Immature natural killer cell (primary cell): ENCODE results near the gene CAV2. TPM values are rescaled to one million over a fixed set of nuclear protein-coding genes. Genes with fewer than 3 reads are reported as not detected.

ENCODE experiments used
- DNase-seq, 3 donors: peaks; one replicate each; pipeline ENCODE4 v3.0.0; 2022; ENCODE audit warnings: mixed read lengths in 1 of 3
- H3K27ac Mint-ChIP-seq, 6 donors: one replicate each; pipeline ENCODE4 v1.8.0; 2020; ENCODE audit warnings: mixed read lengths in 6 of 6, mild to moderate bottlenecking in 5 of 6, inconsistent platforms in 4 of 6, moderate library complexity in 3 of 6
- H3K27me3 Mint-ChIP-seq, 3 donors: one replicate each; pipeline ENCODE4 v1.8.0; 2020 to 2021; ENCODE audit warnings: low read depth in 3 of 3, mild to moderate bottlenecking in 3 of 3, mixed read lengths in 3 of 3, moderate library complexity in 3 of 3, inconsistent platforms in 1 of 3
- H3K36me3 Mint-ChIP-seq, 3 donors: one replicate each; pipeline ENCODE4 v1.8.0; 2020; ENCODE audit warnings: mixed read lengths in 3 of 3, inconsistent platforms in 2 of 3, mild to moderate bottlenecking in 2 of 3
- H3K4me1 Mint-ChIP-seq, 2 donors: one replicate each; pipeline ENCODE4 v1.8.0; 2020; ENCODE audit warnings: inconsistent platforms in 2 of 2, mild to moderate bottlenecking in 2 of 2, mixed read lengths in 2 of 2, moderate library complexity in 1 of 2
- H3K4me3 Mint-ChIP-seq, 5 donors: one replicate each; pipeline ENCODE4 v1.8.0; 2020; ENCODE audit warnings: mild to moderate bottlenecking in 5 of 5, mixed read lengths in 5 of 5, inconsistent platforms in 3 of 5, moderate library complexity in 3 of 5
- H3K9me3 Mint-ChIP-seq, 6 donors: one replicate each; pipeline ENCODE4 v1.8.0; 2020; ENCODE audit warnings: mild to moderate bottlenecking in 6 of 6, mixed read lengths in 6 of 6, inconsistent platforms in 4 of 6, moderate library complexity in 3 of 6
- polyA plus RNA-seq, 3 donors: library from polyadenylated mRNA; unstranded; fragments of 300-500 nt; fragmentation: Illumina TruSeq; gene quantifications; one replicate each; pipeline ENCODE4 v1.2.3, GENCODE V29; 2021

Gene CAV2
- polyA plus RNA-seq, 3 donors from 2014 or later, result not detected

DNA sequence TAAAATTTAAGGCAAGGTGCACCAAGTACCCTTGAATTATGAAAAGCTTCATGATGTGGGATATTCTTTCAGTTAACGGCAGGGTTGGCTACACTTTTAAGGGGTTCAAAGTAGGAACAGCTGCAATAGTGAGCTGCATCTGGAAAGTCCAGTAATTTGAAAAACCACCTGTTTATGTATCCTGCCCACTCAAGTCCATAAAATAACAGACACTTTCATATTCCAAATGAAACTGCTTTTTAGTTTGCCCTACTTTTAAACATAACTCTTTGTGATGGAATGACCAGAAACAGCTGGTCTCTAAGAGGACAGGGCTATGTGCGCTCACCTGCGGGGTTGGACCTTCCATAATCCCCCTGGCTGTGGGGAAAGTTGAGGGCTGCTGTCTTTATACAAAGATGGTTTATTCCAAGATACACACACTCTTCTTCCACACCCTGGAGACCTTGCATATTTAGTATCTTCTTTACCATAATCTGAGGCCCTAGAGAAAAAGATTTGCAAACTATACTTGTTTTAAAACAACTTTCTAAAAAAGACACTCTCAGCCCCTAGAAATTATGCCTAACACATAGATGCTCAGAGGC lies 32.7 kb downstream of the CAV2 start:
- no peak overlapping the region for H3K27ac Mint-ChIP-seq
- DNase-seq, result no peak
- H3K4me1 Mint-ChIP-seq, result no peaks in the 10 kb centered on the region
- H3K36me3 Mint-ChIP-seq, result no peaks in the 10 kb centered on the region
- no peaks in the 10 kb centered on the region for H3K9me3 Mint-ChIP-seq
- H3K27me3 Mint-ChIP-seq, result peaks cover 6 to 13% (median 7%) of the 10 kb centered on the region in 3 donors
- H3K4me3 Mint-ChIP-seq, result no peak overlapping the region

DNA sequence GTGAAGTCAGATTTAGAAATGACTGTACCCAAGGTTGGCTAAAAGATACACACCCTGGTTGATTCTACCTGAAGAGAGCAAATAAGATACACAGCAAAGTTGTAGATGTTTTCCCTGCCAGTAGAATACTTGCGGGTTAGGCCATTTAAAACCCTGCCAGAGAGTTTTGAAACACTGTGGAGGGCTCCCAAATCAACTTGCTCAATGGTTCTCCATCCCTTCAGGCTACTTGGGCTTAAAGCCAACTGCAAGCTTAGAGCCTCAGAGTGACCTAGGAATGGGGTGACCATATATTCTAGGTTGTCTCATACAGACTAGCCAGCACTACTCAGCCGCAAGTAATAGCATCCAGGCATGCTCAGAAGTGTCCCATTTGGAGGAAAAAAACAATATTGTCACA lies 35.3 kb downstream of the CAV2 start:
- DNase-seq, result no peak
- no peak overlapping the region for H3K4me3 Mint-ChIP-seq
- peaks cover 2 to 11% (median 3%) of the 10 kb centered on the region in 3 donors for H3K27me3 Mint-ChIP-seq

DNA sequence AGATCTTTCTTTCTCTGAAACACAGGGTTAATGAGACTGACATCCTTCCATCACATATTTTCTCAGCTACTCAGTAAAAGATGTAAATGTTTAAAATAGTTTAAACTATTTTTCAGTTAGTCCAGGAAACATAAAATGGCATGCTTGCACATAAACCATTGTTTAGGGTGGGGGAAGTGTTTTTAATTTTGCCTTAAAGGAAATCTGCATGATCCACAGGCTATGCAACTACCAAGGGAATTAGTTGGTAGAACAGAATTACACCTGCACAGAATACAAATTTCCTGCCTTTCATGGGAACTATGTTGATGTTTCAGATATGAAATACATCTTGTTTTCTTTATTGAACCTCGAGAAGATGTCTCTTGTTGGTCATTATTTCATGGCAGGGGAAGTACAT lies 35.9 kb downstream of the CAV2 start:
- no peak overlapping the region for H3K4me3 Mint-ChIP-seq

More for the DNA sequence above, 35.3 kb downstream of the CAV2 start:
- H3K4me1 Mint-ChIP-seq, result no peaks in the 10 kb centered on the region
- no peaks in the 10 kb centered on the region for H3K36me3 Mint-ChIP-seq
- no peak overlapping the region for H3K27ac Mint-ChIP-seq
- H3K9me3 Mint-ChIP-seq, result peaks cover 0 to 2% (median 0%) of the 10 kb centered on the region in 6 donors

DNA sequence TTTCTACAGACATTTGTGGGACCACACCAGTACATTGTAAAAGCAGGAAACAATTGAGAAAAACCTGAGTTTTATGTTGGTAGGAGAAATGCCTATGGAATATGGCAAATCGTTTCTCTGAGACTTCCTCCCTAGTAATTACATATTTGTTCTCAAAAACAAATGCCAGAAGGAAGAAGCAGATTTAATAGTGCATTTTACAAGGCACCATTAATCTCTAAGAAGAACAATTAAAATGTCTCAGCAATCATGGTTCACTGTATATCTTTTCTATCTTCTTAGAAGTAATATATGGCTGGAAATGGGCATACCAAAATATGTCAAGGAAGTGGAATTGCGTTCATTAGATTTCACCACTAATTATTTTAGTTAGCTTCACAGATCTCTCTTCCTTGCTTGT lies 38.6 kb downstream of the CAV2 start:
- H3K4me3 Mint-ChIP-seq, result no peak overlapping the region
- no peaks in the 10 kb centered on the region for H3K36me3 Mint-ChIP-seq
- H3K27me3 Mint-ChIP-seq, result peaks cover 4 to 6% (median 4%) of the 10 kb centered on the region in 3 donors
- H3K9me3 Mint-ChIP-seq, result peaks cover 0 to 2% (median 0%) of the 10 kb centered on the region in 6 donors
- no peak for DNase-seq
- no peaks in the 10 kb centered on the region for H3K4me1 Mint-ChIP-seq
- H3K27ac Mint-ChIP-seq, result no peak overlapping the region

More for the DNA sequence above, 35.9 kb downstream of the CAV2 start:
- Mint-ChIP-seq H3K27me3 (peaks cover 2 to 11% (median 4%) of the 10 kb centered on the region in 3 donors), H3K36me3 (no peaks in the 10 kb centered on the region), H3K27ac (no peak overlapping the region), H3K4me1 (no peaks in the 10 kb centered on the region), H3K9me3 (peaks cover 0 to 2% (median 0%) of the 10 kb centered on the region in 6 donors)
- DNase-seq, result no peak

DNA sequence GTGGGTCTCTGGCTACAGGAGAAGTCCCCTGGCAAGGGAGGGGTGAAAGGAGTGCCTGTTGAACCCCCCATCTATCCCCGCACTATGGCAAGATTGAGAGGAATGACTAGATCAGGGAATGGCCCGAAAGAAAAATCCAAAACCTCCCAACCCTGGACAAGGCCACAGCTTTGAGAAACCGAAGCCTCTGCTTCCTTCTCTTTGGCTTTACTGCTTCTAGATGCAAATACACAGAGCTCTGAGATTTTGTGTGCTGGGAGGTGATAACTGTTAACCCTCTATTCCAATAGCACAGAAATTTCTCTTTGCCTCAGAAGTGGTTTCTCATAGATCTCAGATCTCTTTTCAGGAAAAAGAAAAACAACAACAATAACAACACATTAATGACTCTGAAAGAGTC lies 40.3 kb downstream of the CAV2 start:
- H3K27ac Mint-ChIP-seq, result no peak overlapping the region
- peaks cover 0 to 2% (median 0%) of the 10 kb centered on the region in 6 donors for H3K9me3 Mint-ChIP-seq
- no peak for DNase-seq
- H3K36me3 Mint-ChIP-seq, result no peaks in the 10 kb centered on the region
- peaks cover 3 to 4% (median 4%) of the 10 kb centered on the region in 3 donors for H3K27me3 Mint-ChIP-seq
- H3K4me1 Mint-ChIP-seq, result no peaks in the 10 kb centered on the region
- H3K4me3 Mint-ChIP-seq, result no peak overlapping the region

DNA sequence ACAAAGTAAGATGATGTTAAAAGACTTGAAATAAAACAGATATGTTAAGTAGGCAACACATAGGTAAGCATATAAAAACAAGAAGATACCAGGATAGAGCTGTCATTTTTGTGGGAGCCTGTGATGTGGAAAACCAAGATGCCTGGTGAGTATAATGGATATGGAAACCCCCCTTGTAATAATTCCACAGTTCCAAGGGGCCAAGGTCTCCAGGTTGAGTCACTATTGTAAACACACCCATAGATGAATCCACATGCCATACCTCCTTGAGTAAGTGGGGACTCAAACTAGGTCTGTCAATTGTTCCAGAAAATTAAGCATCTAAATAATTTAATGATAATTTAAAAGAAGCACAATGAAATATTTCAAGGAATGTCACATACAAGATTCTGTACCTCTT lies 41.2 kb downstream of the CAV2 start:
- peaks cover 0 to 2% (median 0%) of the 10 kb centered on the region in 6 donors for H3K9me3 Mint-ChIP-seq
- no peak for DNase-seq
- no peak overlapping the region for H3K27ac Mint-ChIP-seq
- H3K4me1 Mint-ChIP-seq, result no peaks in the 10 kb centered on the region
- no peak overlapping the region for H3K4me3 Mint-ChIP-seq
- H3K27me3 Mint-ChIP-seq, result peaks cover 3 to 4% (median 4%) of the 10 kb centered on the region in 3 donors
- H3K36me3 Mint-ChIP-seq, result no peaks in the 10 kb centered on the region

DNA sequence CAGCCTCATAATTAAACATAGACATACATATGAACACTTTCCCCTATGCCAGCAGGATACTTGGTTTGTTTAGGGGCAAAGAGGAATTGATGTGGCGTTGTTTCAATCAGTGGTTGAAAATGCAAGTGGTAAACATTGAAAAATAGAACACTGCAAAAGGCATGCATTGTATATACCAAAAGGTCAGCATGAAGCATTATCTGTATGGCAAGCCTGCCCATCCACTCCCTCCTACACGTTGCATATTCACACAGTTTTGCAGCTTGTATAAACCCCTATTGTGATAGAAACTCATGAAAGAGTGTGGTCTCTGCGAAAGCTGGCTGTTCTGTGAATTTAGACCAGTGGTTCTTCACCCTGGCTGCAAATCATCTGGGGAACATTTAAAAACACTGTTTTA lies 42.4 kb downstream of the CAV2 start:
- no peak overlapping the region for H3K4me3 Mint-ChIP-seq
- no peak for DNase-seq
- peaks cover 0 to 2% (median 0%) of the 10 kb centered on the region in 6 donors for H3K9me3 Mint-ChIP-seq
- no peaks in the 10 kb centered on the region for H3K4me1 Mint-ChIP-seq
- no peak overlapping the region for H3K27ac Mint-ChIP-seq
- H3K36me3 Mint-ChIP-seq, result no peaks in the 10 kb centered on the region
- peaks cover 3 to 4% (median 4%) of the 10 kb centered on the region in 3 donors for H3K27me3 Mint-ChIP-seq

DNA sequence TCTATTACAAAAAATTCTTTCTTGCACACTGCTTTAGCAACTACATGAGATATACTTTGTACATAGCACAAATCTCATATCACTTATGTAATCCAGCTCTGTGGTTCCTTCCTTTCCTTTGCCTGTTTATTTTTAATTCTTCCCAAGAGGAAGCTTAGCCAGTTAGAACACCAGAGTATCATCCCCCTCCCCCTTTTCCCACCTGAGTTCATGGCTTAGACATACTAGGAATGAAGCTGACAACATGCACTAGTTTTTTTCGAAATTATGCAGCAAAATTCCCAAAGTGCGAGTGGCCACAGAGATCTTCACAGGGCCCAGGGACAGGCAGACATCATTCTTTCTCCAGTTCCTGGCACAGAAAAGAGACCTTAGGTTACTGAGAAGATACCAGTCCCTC lies 43.1 kb downstream of the CAV2 start:
- H3K9me3 Mint-ChIP-seq, result peaks cover 0 to 2% (median 0%) of the 10 kb centered on the region in 6 donors
- no peak overlapping the region for H3K4me3 Mint-ChIP-seq
- H3K27me3 Mint-ChIP-seq, result peaks cover 3 to 4% (median 4%) of the 10 kb centered on the region in 3 donors
- no peaks in the 10 kb centered on the region for H3K4me1 Mint-ChIP-seq
- no peak for DNase-seq
- no peaks in the 10 kb centered on the region for H3K36me3 Mint-ChIP-seq
- H3K27ac Mint-ChIP-seq, result no peak overlapping the region

DNA sequence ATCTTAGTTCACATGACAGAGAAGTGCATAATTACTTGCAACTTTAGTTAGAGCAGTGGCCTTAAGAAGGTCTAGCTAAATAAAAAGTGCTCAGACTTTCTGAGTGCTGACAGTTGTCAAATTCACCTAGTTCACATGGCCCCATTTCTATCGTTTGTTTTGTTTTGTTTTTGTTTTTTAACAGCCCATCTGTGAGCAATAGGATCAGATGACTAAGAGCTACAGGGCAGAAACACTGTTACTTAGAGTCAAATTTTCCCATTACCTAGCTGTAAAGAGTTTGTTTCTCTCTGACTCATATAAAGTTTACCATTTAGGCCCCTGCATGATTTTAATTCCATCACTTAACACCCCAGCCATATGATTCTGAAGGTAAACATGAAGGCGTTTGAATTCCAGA lies 44.1 kb downstream of the CAV2 start:
- Mint-ChIP-seq H3K27me3 (peaks cover 3 to 5% (median 4%) of the 10 kb centered on the region in 3 donors), H3K36me3 (no peaks in the 10 kb centered on the region), H3K9me3 (peaks cover 0 to 2% (median 0%) of the 10 kb centered on the region in 6 donors), H3K4me3 (no peak overlapping the region), H3K27ac (no peak overlapping the region), H3K4me1 (no peaks in the 10 kb centered on the region)
- no peak for DNase-seq

DNA sequence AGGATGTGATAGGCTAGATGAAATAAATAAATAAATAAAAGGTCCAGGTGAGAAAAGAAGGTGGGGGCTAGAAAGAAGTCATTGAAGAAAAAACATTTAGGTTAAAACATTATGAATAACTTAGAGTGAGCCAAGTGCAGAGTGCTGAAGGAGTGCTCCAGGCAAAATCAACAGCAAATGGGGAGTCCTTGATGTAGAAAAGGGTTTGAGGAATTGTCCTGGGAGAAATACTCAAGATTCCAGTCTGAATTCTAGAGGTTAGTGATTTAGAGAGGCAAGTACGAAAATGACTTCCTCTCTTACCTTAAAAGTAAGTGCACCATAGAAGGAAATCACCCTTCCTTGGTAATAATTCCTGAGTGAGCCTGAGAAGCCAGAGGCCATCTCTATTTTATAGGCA lies 44.9 kb downstream of the CAV2 start:
- no peaks in the 10 kb centered on the region for H3K36me3 Mint-ChIP-seq
- H3K4me1 Mint-ChIP-seq, result no peaks in the 10 kb centered on the region
- no peak for DNase-seq
- no peak overlapping the region for H3K4me3 Mint-ChIP-seq
- H3K27ac Mint-ChIP-seq, result no peak overlapping the region
- H3K9me3 Mint-ChIP-seq, result no peaks in the 10 kb centered on the region
- peaks cover 0 to 7% (median 1%) of the 10 kb centered on the region in 3 donors for H3K27me3 Mint-ChIP-seq

DNA sequence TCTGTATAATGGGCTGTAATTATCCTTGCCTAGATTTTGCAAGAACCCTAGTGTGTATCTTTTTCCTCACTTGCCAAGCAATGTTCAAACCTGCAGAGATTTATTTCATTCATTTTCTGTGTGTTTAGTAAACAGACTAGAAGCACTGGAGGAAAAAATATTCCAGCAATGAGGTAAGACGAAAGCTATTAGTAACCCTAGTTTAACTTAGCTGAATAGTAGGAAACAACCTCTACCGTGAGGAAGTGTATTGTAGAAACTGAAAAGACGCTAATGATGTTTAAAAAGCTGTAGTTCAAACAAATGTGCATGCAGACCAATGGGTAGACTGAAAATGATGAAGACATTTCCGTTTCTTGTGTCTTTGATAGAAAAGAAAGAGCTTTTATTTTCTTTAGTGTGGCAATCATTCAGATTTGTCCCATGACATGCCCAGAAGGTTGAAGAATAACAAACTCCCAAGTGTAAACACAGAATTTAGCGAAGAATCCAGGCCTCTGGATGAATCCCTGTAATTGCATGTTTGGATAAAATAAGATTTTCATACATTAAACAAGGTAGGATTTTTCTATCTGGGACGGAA lies 46.0 kb downstream of the CAV2 start:
- Mint-ChIP-seq H3K4me3 (no peak overlapping the region), H3K27ac (no peak overlapping the region), H3K27me3 (peaks cover 0 to 7% (median 0%) of the 10 kb centered on the region in 3 donors), H3K36me3 (no peaks in the 10 kb centered on the region), H3K9me3 (no peaks in the 10 kb centered on the region), H3K4me1 (no peaks in the 10 kb centered on the region)
- no peak for DNase-seq

DNA sequence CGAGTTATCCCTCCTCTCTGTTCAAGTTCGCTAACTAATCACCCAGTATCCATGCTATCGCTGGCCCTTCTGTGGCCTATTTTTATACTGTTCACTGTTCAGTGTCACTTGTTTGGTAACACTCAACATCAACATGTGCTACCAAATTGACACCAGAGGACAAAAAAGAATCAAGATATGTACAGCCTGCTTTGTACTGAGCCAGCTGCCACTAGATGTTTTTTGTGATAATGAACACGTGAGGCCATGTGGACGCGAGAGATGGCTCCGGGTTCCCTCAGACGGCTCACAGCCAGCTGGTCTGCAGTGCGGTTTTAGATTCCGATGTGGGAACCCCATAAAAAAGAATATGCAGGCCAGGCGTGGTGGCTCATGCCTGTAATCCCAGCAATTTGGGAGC lies 46.5 kb downstream of the CAV2 start:
- Mint-ChIP-seq H3K27me3 (peaks cover 0 to 7% (median 0%) of the 10 kb centered on the region in 3 donors), H3K27ac (no peak overlapping the region), H3K4me1 (no peaks in the 10 kb centered on the region), H3K9me3 (no peaks in the 10 kb centered on the region), H3K4me3 (no peak overlapping the region), H3K36me3 (no peaks in the 10 kb centered on the region)
- DNase-seq, result no peak

DNA sequence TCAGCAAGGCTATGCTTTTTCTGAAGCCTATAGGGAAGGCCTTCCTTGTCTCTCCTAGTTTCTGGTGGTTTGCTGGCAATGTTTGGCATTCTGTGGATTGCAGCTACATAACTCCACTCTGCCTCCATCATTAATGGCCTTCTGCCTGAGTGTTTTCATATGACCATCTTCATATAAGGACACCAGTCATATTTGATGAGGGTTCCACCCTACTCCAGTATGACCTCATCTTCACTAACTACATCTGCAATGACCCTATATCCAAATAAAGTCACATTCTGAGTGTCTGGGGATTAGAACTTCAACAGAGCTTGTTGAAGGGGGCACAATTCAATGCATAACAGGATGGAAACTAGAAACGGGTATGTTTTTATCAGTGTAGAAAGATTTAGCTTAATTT lies 47.4 kb downstream of the CAV2 start:
- H3K27me3 Mint-ChIP-seq, result peaks cover 0 to 8% (median 0%) of the 10 kb centered on the region in 3 donors
- H3K4me3 Mint-ChIP-seq, result no peak overlapping the region
- no peaks in the 10 kb centered on the region for H3K36me3 Mint-ChIP-seq
- no peaks in the 10 kb centered on the region for H3K9me3 Mint-ChIP-seq
- H3K27ac Mint-ChIP-seq, result no peak overlapping the region
- no peaks in the 10 kb centered on the region for H3K4me1 Mint-ChIP-seq
- no peak for DNase-seq

DNA sequence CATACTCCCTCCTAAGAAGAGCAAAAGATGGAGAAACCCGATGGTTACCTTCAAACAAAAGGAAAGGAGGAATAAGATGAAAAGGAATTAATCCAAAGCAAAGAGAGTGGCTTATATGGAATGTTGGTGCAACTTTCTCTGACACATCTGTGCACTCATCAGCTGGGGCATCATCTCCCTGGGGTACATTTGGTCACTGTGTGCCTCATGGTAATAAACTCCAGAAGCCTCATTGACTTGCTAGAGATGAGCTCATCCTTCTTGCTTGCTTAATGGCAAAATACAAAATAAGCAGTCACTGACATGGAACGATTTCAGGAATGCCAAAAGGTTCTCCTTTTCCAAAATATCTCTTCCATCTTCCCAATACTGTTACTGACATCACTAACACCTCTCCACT lies 47.8 kb downstream of the CAV2 start:
- H3K9me3 Mint-ChIP-seq, result no peaks in the 10 kb centered on the region
- DNase-seq, result no peak
- no peaks in the 10 kb centered on the region for H3K4me1 Mint-ChIP-seq
- H3K27ac Mint-ChIP-seq, result no peak overlapping the region
- peaks cover 0 to 8% (median 0%) of the 10 kb centered on the region in 3 donors for H3K27me3 Mint-ChIP-seq
- H3K36me3 Mint-ChIP-seq, result no peaks in the 10 kb centered on the region
- H3K4me3 Mint-ChIP-seq, result no peak overlapping the region

DNA sequence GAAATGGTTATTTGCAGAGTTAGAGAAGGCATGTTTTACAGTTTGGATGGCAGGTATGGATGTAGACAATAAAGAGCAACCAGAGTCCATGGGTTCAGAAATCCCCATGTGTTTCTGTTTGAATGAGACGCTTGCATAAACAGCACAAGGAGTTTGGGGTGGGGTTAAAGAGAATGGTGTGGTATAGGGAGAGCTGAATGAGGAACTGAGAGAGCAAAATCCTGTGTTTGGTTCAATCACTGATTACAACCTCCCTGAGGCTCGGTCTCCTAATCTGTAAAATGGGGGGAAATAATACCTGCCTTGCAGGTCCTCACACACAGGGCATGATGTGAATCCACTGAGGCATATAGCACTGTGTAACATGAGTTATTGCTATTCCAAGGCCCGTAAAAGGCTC lies 49.0 kb downstream of the CAV2 start:
- no peaks in the 10 kb centered on the region for H3K9me3 Mint-ChIP-seq
- no peak for DNase-seq
- no peak overlapping the region for H3K27ac Mint-ChIP-seq
- H3K27me3 Mint-ChIP-seq, result peaks cover 0 to 8% (median 0%) of the 10 kb centered on the region in 3 donors
- no peaks in the 10 kb centered on the region for H3K36me3 Mint-ChIP-seq
- no peak overlapping the region for H3K4me3 Mint-ChIP-seq
- no peaks in the 10 kb centered on the region for H3K4me1 Mint-ChIP-seq
